Keratinocyte (primary cell): ENCODE measurements around the gene CACNA1C.

Source experiments
- CTCF ChIP-seq, 3 experiments: IDR thresholded peaks in 1 of 3; conservative IDR thresholded peaks in 1 of 3; optimal IDR thresholded peaks in 1 of 3; 2 replicates in 2 of 3; 3 replicates in 1 of 3; pipeline versions ENCODE3 to v1.5.1; 2011; ENCODE audit warnings: low read length in 3 of 3, mild to moderate bottlenecking in 3 of 3, moderate library complexity in 2 of 3, control low read depth in 1 of 3, inconsistent platforms in 1 of 3; ENCODE audit not compliant: insufficient read depth in 2 of 3; ENCODE audit errors: extremely low read depth in 1 of 3
- EZH2 ChIP-seq: IDR thresholded peaks from one replicate; pipeline ENCODE4 v1.6.1; 2012; ENCODE audit warnings: inconsistent platforms, mild to moderate bottlenecking, low read length, moderate library complexity

DNA sequence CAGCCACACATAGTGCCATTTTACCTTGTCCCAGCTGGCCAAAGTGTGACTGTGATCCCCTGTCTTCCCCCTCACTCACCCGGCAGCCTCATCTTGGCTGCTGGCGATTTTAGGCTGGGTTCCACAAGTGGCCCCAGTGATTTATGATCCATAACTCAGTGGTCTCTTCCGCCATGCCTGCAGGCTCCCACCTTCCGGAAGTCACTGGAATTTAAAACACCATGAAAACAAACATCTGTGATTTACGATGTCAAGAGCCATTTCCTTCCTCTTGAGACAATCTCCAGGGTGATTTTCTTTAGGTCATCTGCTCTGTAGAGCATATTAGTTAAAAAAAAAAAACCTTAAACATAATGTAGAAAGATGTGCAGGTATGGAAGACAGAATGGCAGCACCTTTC is 282.3 kb downstream of the CACNA1C start:
- no peak for TF ChIP-seq CTCF (optimal IDR thresholded peaks at IDR 0.05 in 1 of 3, IDR thresholded peaks at IDR 0.05 in 1 of 3, conservative IDR thresholded peaks at IDR 0.05 in 1 of 3; ENCODE audit: extremely low read depth in 1 of 3, insufficient read depth in 2 of 3, low read length in 3 of 3)
- TF ChIP-seq EZH2: no peak
